DMS 273 (cell line): ENCODE measurements around the gene ZNF543.

Source experiments
- DNase-seq: peaks from one replicate; lab custom pipeline; 2025; ENCODE audit not compliant: unreplicated experiment; lab: John Stamatoyannopoulos, UW

ZNF543 gene

GRCh38 chr19:57377498-57378146, 57.4 kb downstream of the ZNF543 start:
- DNase-seq = no peak
